Gastrocnemius medialis (tissue), 4 donors: Measurements from ENCODE around the gene LSM11.

Experiments used
- CTCF ChIP-seq, 5 experiments: fragments of 450-650 bp in 3 of 5; fragments of 200-600 bp in 2 of 5; sonication (generic) in 2 of 5; IDR thresholded peaks in 4 of 5; conservative IDR thresholded peaks in 1 of 5; 1 replicate in 4 of 5; 2 replicates in 1 of 5; pipeline ENCODE4 v1.5.1; 2016 to 2019; ENCODE audit warnings: antibody characterized with exemption in 5 of 5, mild to moderate bottlenecking in 3 of 5, moderate library complexity in 3 of 5
- POLR2A ChIP-seq, 2 donors: fragments of 450-650 bp; IDR thresholded peaks; one replicate each; pipeline ENCODE4 v1.6.1; 2017; ENCODE audit warnings: antibody characterized with exemption in 2 of 2, mild to moderate bottlenecking in 2 of 2, moderate library complexity in 2 of 2

GRCh38 chr5:157739388-157740228 lies 3.9 kb upstream of the LSM11 start:
- TF ChIP-seq CTCF (IDR thresholded peaks at IDR 0.05 in 4 of 5, conservative IDR thresholded peaks at IDR 0.05 in 1 of 5): no peak
- TF ChIP-seq POLR2A (IDR thresholded peaks at IDR 0.05): no peak
